Measurements from ENCODE around the gene MED15.
"Not testable (repeated sequence)": the region's sequence is repeated elsewhere in the genome, so short reads cannot be mapped to it uniquely, and the experiment has no call there.

Gene MED15

GRCh38 chr22:20498913-20499312 lies 8.5 kb upstream of the MED15 start:
- Histone ChIP-seq H3K4me3 (ENCODE audit: low read depth, low read length) (no peak overlapping the region), H3K27me3 (ENCODE audit: control insufficient read depth, insufficient read depth, low read length) (peaks cover 13% of the 10 kb centered on the region), H3K36me3 (ENCODE audit: control insufficient read depth, insufficient read depth, low read length) (peaks cover 3% of the 10 kb centered on the region; the same call in 1 of the 2 replicates), H3K27ac (ENCODE audit: low read depth, low read length) (no peak overlapping the region), H3K9me3 (ENCODE audit: control insufficient read depth, insufficient read depth, low read depth, low read length) (no peaks in the 10 kb centered on the region), H3K4me1 (ENCODE audit: control insufficient read depth, insufficient read depth, low read length) (peaks cover 8% of the 10 kb centered on the region; the same call in 1 of the 2 replicates), H3K9ac (ENCODE audit: low read length) (no peak overlapping the region)

DNA sequence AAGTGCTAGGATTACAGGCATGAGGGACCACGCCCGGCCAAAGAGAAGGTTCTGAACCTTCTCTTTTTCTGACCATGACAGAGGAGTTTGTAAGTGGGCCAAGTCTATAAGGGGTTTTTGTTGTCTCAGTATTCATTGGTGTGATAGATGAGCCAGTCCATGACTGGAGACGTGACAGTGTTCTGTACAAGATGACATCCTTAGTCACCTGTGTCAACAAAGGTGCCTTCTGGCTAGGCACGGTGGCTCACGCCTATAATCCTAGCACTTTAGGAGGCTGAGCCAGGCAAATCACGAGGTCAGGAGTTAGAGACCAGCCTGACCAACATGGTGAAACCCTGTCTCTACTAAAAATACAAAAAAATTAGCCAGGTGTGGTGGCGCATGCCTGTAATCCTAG lies 7.6 kb upstream of the MED15 start:
- Histone ChIP-seq H3K9ac (ENCODE audit: low read length) (no peak overlapping the region), H3K27me3 (ENCODE audit: control insufficient read depth, insufficient read depth, low read length) (peaks cover 5% of the 10 kb centered on the region), H3K27ac (ENCODE audit: low read depth, low read length) (no peak overlapping the region), H3K4me3 (ENCODE audit: low read depth, low read length) (no peak overlapping the region), H3K36me3 (ENCODE audit: control insufficient read depth, insufficient read depth, low read length) (peaks cover 3% of the 10 kb centered on the region; the same call in 1 of the 2 replicates), H3K4me1 (ENCODE audit: control insufficient read depth, insufficient read depth, low read length) (peaks cover 11% of the 10 kb centered on the region; the same call in 1 of the 2 replicates), H3K9me3 (ENCODE audit: control insufficient read depth, insufficient read depth, low read depth, low read length) (no peaks in the 10 kb centered on the region)

DNA sequence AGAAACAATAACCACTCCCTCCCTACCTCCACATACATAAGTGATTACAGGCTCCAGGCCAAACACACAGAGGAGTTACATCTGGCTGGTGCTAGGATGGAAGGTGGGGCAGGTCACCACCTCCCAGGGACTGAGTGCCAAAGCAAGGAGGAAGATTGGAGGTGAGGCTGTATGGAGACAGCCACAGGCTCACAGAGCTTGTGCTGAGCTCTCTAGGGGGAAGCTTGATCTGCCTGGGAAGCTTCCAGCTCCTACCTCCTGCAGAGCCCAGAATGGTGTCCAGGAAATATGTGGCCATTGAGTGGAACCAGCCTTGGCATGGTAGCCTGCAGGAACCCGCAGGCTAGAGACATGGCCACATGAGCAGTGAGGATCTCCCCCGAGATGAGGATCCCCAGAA lies 3.6 kb upstream of the MED15 start:
- peaks cover 8% of the 10 kb centered on the region for H3K4me1 ChIP-seq (ENCODE audit: control insufficient read depth, insufficient read depth, low read length)
- H3K9me3 ChIP-seq (ENCODE audit: control insufficient read depth, insufficient read depth, low read depth, low read length), result no peaks in the 10 kb centered on the region
- H3K9ac ChIP-seq (ENCODE audit: low read length), result peak overlapping the region; percentile 56
- H3K27me3 ChIP-seq (ENCODE audit: control insufficient read depth, insufficient read depth, low read length), result no peaks in the 10 kb centered on the region
- H3K27ac ChIP-seq (ENCODE audit: low read depth, low read length), result no peak overlapping the region
- peaks cover 3% of the 10 kb centered on the region; the same call in 1 of the 2 replicates for H3K36me3 ChIP-seq (ENCODE audit: control insufficient read depth, insufficient read depth, low read length)
- H3K4me3 ChIP-seq (ENCODE audit: low read depth, low read length), result no peak overlapping the region

GRCh38 chr22:20504293-20504922 lies 3.0 kb upstream of the MED15 start:
- not testable (repeated sequence) for H3K4me3 ChIP-seq (ENCODE audit: low read depth, low read length); H3K36me3 ChIP-seq (ENCODE audit: control insufficient read depth, insufficient read depth, low read length); H3K27ac ChIP-seq (ENCODE audit: low read depth, low read length); H3K27me3 ChIP-seq (ENCODE audit: control insufficient read depth, insufficient read depth, low read length); H3K9me3 ChIP-seq (ENCODE audit: control insufficient read depth, insufficient read depth, low read depth, low read length)
- H3K9ac ChIP-seq (ENCODE audit: low read length), result peak overlapping the region; percentile 56
- peaks cover 14% of the 10 kb centered on the region for H3K4me1 ChIP-seq (ENCODE audit: control insufficient read depth, insufficient read depth, low read length)

DNA sequence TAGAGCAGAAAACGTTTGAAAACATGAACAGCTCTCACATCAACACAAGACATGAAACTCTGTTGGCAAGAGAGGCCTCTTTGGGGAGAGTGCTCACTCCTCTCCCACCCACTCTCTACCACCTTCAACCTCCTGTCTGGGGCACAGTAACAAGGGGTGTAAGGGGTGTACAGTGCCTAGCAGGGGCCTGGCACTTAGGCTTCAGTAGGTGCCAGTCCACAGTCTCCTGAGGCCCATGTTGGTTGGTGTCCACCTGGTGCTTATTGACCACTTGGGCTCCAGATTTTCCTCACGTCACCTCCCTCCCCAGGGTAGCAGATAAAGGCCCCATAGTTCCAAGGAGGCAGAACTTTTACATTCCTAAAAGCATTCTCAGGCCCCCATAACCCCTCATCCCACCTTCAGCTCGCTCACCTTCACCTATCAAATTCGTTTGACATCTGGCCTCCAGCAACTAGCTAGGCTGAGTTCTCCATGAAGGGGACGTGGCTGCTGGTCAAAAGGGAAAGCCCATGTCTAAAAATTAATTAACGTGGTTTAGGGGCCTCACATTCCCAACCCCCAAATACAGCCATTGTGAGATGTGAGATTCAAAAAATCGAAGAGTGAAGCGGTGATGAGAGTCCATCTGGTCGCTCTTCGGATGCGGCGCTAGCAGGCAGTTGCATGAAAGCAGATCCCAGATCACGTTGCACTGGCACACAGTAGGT lies 712 bp upstream of the MED15 start:
- H3K9me3 ChIP-seq (ENCODE audit: control insufficient read depth, insufficient read depth, low read depth, low read length), result no peaks in the 10 kb centered on the region
- H3K9ac ChIP-seq (ENCODE audit: low read length), result no peak overlapping the region
- H3K36me3 ChIP-seq (ENCODE audit: control insufficient read depth, insufficient read depth, low read length), result no peaks in the 10 kb centered on the region
- peaks cover 31% of the 10 kb centered on the region for H3K4me1 ChIP-seq (ENCODE audit: control insufficient read depth, insufficient read depth, low read length)
- H3K27ac ChIP-seq (ENCODE audit: low read depth, low read length), result no peak overlapping the region
- H3K4me3 ChIP-seq (ENCODE audit: low read depth, low read length), result peak overlapping the region; percentile 95
- H3K27me3 ChIP-seq (ENCODE audit: control insufficient read depth, insufficient read depth, low read length), result no peaks in the 10 kb centered on the region

GRCh38 chr22:20508067-20508755 lies 801 bp downstream of the MED15 start:
- H3K4me1 ChIP-seq (ENCODE audit: control insufficient read depth, insufficient read depth, low read length), result peaks cover 31% of the 10 kb centered on the region
- H3K27me3 ChIP-seq (ENCODE audit: control insufficient read depth, insufficient read depth, low read length); H3K9me3 ChIP-seq (ENCODE audit: control insufficient read depth, insufficient read depth, low read depth, low read length); H3K36me3 ChIP-seq (ENCODE audit: control insufficient read depth, insufficient read depth, low read length): not testable (repeated sequence)
- peak overlapping the region; percentile 95 for H3K4me3 ChIP-seq (ENCODE audit: low read depth, low read length)
- H3K9ac ChIP-seq (ENCODE audit: low read length), result peak overlapping the region; percentile 89
- peak overlapping the region; percentile 67 for H3K27ac ChIP-seq (ENCODE audit: low read depth, low read length)

- Histone ChIP-seq H3K4me1 (ENCODE audit: control insufficient read depth, insufficient read depth, low read length) (peaks cover 29% of the 10 kb centered on the region), H3K9me3 (ENCODE audit: control insufficient read depth, insufficient read depth, low read depth, low read length) (no peaks in the 10 kb centered on the region), H3K4me3 (ENCODE audit: low read depth, low read length) (peak overlapping the region; percentile 44), H3K27me3 (ENCODE audit: control insufficient read depth, insufficient read depth, low read length) (no peaks in the 10 kb centered on the region), H3K9ac (ENCODE audit: low read length) (peak overlapping the region; percentile 44), H3K27ac (ENCODE audit: low read depth, low read length) (0 out of 2 replicates have a peak overlapping the region, but pooled peaks have one; percentile 12), H3K36me3 (ENCODE audit: control insufficient read depth, insufficient read depth, low read length) (peaks cover under 1% of the 10 kb centered on the region; the same call in 1 of the 2 replicates)
Observed at GRCh38 chr22:20508815-20509271, 1.4 kb downstream of the MED15 start.

DNA sequence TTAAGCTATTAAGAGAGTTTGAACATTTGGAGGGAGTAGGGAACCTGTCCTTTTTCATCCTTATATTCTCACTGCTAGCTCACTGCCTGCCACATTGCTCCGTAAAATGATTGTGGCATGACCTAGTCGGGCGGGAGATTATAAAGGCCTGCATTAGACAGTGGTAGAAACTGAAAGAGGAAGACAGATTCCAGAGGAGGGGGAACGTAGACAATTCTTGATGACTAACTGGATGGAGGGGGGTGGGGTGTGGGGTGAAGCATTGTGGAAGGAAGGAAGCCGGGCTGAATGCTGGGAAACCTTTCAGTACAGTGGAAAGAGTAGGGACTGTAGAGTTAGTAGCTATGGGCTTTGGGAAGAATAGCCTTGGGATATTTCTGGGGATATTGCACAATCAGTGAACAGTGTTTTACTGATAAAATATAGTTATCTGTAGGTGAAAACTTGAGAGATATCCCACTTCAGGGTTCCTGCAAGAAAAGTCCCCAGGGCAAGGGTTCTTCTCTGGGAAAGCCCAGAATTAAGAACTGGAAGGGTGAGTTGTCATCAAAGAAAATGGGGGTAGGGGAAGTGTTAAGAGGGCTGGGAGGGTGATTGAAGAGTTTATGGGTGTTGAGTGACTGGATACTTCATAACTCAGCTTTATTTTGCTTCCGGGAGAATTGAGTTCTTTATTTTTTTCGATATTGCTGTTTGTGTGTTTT lies 2.1 kb downstream of the MED15 start:
- no peaks in the 10 kb centered on the region for H3K27me3 ChIP-seq (ENCODE audit: control insufficient read depth, insufficient read depth, low read length)
- 0 out of 2 replicates have a peak overlapping the region, but pooled peaks have one; percentile 12 for H3K27ac ChIP-seq (ENCODE audit: low read depth, low read length)
- H3K4me1 ChIP-seq (ENCODE audit: control insufficient read depth, insufficient read depth, low read length), result peaks cover 25% of the 10 kb centered on the region
- peak overlapping the region; percentile 44 for H3K9ac ChIP-seq (ENCODE audit: low read length)
- peak overlapping the region; percentile 44; the same call in 1 of the 2 replicates for H3K4me3 ChIP-seq (ENCODE audit: low read depth, low read length)
- H3K9me3 ChIP-seq (ENCODE audit: control insufficient read depth, insufficient read depth, low read depth, low read length), result no peaks in the 10 kb centered on the region
- peaks cover 6% of the 10 kb centered on the region for H3K36me3 ChIP-seq (ENCODE audit: control insufficient read depth, insufficient read depth, low read length)

- Histone ChIP-seq H3K9ac (ENCODE audit: low read length) (no peak overlapping the region), H3K36me3 (ENCODE audit: control insufficient read depth, insufficient read depth, low read length) (peaks cover 11% of the 10 kb centered on the region), H3K27me3 (ENCODE audit: control insufficient read depth, insufficient read depth, low read length) (no peaks in the 10 kb centered on the region), H3K9me3 (ENCODE audit: control insufficient read depth, insufficient read depth, low read depth, low read length) (no peaks in the 10 kb centered on the region), H3K4me3 (ENCODE audit: low read depth, low read length) (no peak overlapping the region), H3K27ac (ENCODE audit: low read depth, low read length) (no peak overlapping the region), H3K4me1 (ENCODE audit: control insufficient read depth, insufficient read depth, low read length) (peaks cover 25% of the 10 kb centered on the region)
Observed at GRCh38 chr22:20510811-20511577, 3.6 kb downstream of the MED15 start.

- Histone ChIP-seq H3K9me3 (ENCODE audit: control insufficient read depth, insufficient read depth, low read depth, low read length) (no peaks in the 10 kb centered on the region), H3K4me1 (ENCODE audit: control insufficient read depth, insufficient read depth, low read length) (peaks cover 25% of the 10 kb centered on the region), H3K36me3 (ENCODE audit: control insufficient read depth, insufficient read depth, low read length) (peaks cover 11% of the 10 kb centered on the region), H3K27ac (ENCODE audit: low read depth, low read length) (no peak overlapping the region), H3K4me3 (ENCODE audit: low read depth, low read length) (no peak overlapping the region), H3K9ac (ENCODE audit: low read length) (no peak overlapping the region), H3K27me3 (ENCODE audit: control insufficient read depth, insufficient read depth, low read length) (no peaks in the 10 kb centered on the region)
Observed at GRCh38 chr22:20511578-20512229, 4.3 kb downstream of the MED15 start.

Data from HUES6 (cell line).